ENCODE measurements around the gene DNAH17. TPM values are rescaled to one million over a fixed set of nuclear protein-coding genes. Genes with fewer than 3 reads are reported as not detected.
A peak's percentile ranks its signal among the peaks of the same experiment; 100 is the strongest.

Gene DNAH17
- total and polyA plus RNA-seq, 2 of the 8 experiments (the other 6 are each of a cell fraction or from before 2014, with no cell fraction given) = 0.14 to 0.67 TPM

DNA sequence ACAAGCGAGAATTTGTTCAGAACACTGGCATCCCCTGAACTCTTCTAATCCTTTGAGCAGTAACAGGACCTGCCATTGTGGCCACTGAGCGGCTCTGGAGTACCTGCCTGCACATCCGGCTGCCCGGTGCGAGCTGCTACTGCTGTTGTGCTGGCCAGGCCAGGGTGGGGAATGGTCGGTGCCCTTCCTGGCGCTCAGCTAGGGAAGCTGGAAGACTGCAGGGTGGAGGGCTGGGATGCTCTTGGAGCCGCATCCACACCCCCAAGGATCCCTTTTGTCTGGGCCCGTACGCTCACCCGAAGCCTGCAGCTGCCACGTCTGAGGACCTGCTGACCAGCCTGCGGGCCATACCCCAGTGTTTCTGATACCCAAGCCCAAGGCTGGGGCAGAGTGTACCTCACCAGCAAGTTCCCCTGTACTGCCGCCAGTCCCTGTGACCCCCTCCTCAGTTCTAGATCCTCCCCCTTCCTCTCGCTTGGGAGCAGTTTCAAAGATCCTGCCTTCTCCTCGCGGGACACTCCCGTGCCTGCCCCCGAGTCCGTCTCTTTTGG, 149.1 kb downstream of the DNAH17 start:
- no peak overlapping the region for H2BK5ac ChIP-seq (ENCODE audit: low read depth, low read length)
- H3K79me2 ChIP-seq (ENCODE audit: control insufficient read depth in 1 of 2, insufficient read depth in 2 of 2, low read length in 2 of 2) = peaks cover 0 to under 1% of the 10 kb centered on the region in 2 experiments; a peak in 1 of 4 replicates
- no peak overlapping the region for H2AK5ac ChIP-seq (ENCODE audit: low read depth, low read length)
- no peak overlapping the region for H3K4me3 ChIP-seq (ENCODE audit: extremely low read depth in 1 of 4, insufficient read depth in 2 of 4, low read depth in 3 of 4, low read length in 4 of 4)
- H4K5ac ChIP-seq (ENCODE audit: insufficient read length, low read depth, low read length) = no peak overlapping the region
- no peak overlapping the region for H3K18ac ChIP-seq (ENCODE audit: extremely low read depth, low read length)
- H3K56ac ChIP-seq (replicated peaks; ENCODE audit: insufficient read length, low read depth, low read length) = no peak overlapping the region
- H3K79me1 ChIP-seq (ENCODE audit: low read depth, low read length) = no peaks in the 10 kb centered on the region
- no peak overlapping the region for H3K27ac ChIP-seq (ENCODE audit: low read depth, low read length)
- H3K23ac ChIP-seq (ENCODE audit: insufficient read length) = no peak overlapping the region
- POLR2A ChIA-PET (ENCODE audit: partially characterized antibody) = interaction anchor here (0.6 to 1.6 kb wide), 4 partner anchors 62 to 744 kb away, joined by 3 to 4 read pairs (median 3); partner anchors contain the start of gene USP36
- H4K20me1 ChIP-seq (replicated peaks in 1 of 2; ENCODE audit: control insufficient read depth in 1 of 2, insufficient read depth in 2 of 2, low read length in 2 of 2) = peaks cover 2 to 3% of the 10 kb centered on the region in 2 experiments
- no peaks in the 10 kb centered on the region for H3K27me3 ChIP-seq (replicated peaks in 1 of 4; ENCODE audit: control insufficient read depth in 3 of 4, extremely low read depth in 1 of 4, insufficient read depth in 3 of 4, low read length in 3 of 4)
- H4K91ac ChIP-seq (replicated peaks; ENCODE audit: insufficient read length, low read length) = no peak overlapping the region
- CTCF ChIA-PET (ENCODE audit: partially characterized antibody) = interaction anchor here (0.8 to 13.7 kb wide), 5 partner anchors 9 to 191 kb away, joined by 3 to 257 read pairs (median 4); partner anchors contain the start of gene SOCS3
- H3K4ac ChIP-seq (replicated peaks; ENCODE audit: insufficient read length, low read depth, low read length) = no peak overlapping the region
- no peak overlapping the region for H2BK15ac ChIP-seq (ENCODE audit: low read length)
- no peak overlapping the region for H2AFZ ChIP-seq (ENCODE audit: low read length)
- H2BK12ac ChIP-seq (ENCODE audit: low read depth, low read length) = no peak overlapping the region
- H3K4me2 ChIP-seq (ENCODE audit: insufficient read depth in 1 of 2, low read depth in 2 of 2, low read length in 2 of 2) = no peak overlapping the region
- peak overlapping the region; percentile 14; the same call in 1 of the 2 replicates for H4K8ac ChIP-seq (ENCODE audit: extremely low read depth, insufficient read depth, low read length)
- FAIRE-seq (no peak), DNase-seq (ENCODE audit: low read depth in 1 of 2, low spot score in 2 of 2) (no peak)
- no peak overlapping the region for H2BK120ac ChIP-seq (replicated peaks; ENCODE audit: low read depth, low read length)
- H2BK20ac ChIP-seq (ENCODE audit: low read length) = no peak overlapping the region
- H3K23me2 ChIP-seq (ENCODE audit: low read depth, low read length) = no peaks in the 10 kb centered on the region; the same call in 1 of the 2 replicates
- 96% methylated on average over 20 of the region's 20 CpGs; no CpG with 5 or more reads in 1 of the 2 experiments for WGBS, 2 experiments (ENCODE audit: extremely low coverage in 1 of 2, insufficient coverage in 1 of 2, insufficient read length in 1 of 2, insufficient replicate concordance in 2 of 2, low coverage in 1 of 2, low lambda C conversion rate in 2 of 2, missing lambda C conversion rate in 1 of 2)
- no peaks in the 10 kb centered on the region for H3K9me3 ChIP-seq (ENCODE audit: insufficient read depth in 2 of 2, low read depth in 1 of 2, low read length in 1 of 2)
- no peak overlapping the region; a peak in 1 of 7 replicates for H3K9ac ChIP-seq (replicated peaks in 1 of 4; ENCODE audit: extremely low read depth in 1 of 4, low read depth in 3 of 4, low read length in 3 of 4)
- H3K14ac ChIP-seq (ENCODE audit: insufficient read length) = no peak overlapping the region
- peaks cover 0 to 14% (median 9%) of the 10 kb centered on the region in 4 experiments; a peak in 5 of 7 replicates for H3K4me1 ChIP-seq (replicated peaks in 1 of 4; ENCODE audit: control insufficient read depth in 3 of 4, insufficient read depth in 4 of 4, low read length in 3 of 4)
- peaks cover 9 to 24% (median 22%) of the 10 kb centered on the region in 4 experiments; a peak in 6 of 8 replicates for H3K36me3 ChIP-seq (ENCODE audit: control insufficient read depth in 2 of 4, insufficient read depth in 4 of 4, low read length in 3 of 4)
- TF ChIP-seq CHD1 (IDR thresholded peaks at IDR 0.05; ENCODE audit: low read depth, low read length) (no peak), SIRT6 (IDR thresholded peaks at IDR 0.05; ENCODE audit: low read length) (no peak), SUZ12 (IDR thresholded peaks at IDR 0.05; ENCODE audit: low read length) (no peak), NRF1 (IDR thresholded peaks at IDR 0.05; ENCODE audit: low read depth, low read length) (no peak), TCF12 (IDR thresholded peaks at IDR 0.05; ENCODE audit: low read depth, low read length) (no peak), RAD21 (IDR thresholded peaks at IDR 0.05 in 1 of 2, conservative IDR thresholded peaks at IDR 0.05 in 1 of 2; ENCODE audit: low read depth in 2 of 2, low read length in 2 of 2) (no peak), TBP (IDR thresholded peaks at IDR 0.05; ENCODE audit: low read depth, low read length) (no peak), TEAD4 (IDR thresholded peaks at IDR 0.05; ENCODE audit: low read depth, low read length) (no peak), RFX5 (IDR thresholded peaks at IDR 0.05; ENCODE audit: borderline replicate concordance, low read depth, low read length) (no peak), MAFK (IDR thresholded peaks at IDR 0.05; ENCODE audit: low read depth, low read length) (no peak), GABPA (IDR thresholded peaks at IDR 0.05; ENCODE audit: borderline replicate concordance, insufficient read depth, low read length) (no peak), POLR2A (IDR thresholded peaks at IDR 0.05; ENCODE audit: control extremely low read depth in 1 of 2, low read depth in 2 of 2, low read length in 2 of 2) (no peak)
- TF ChIP-seq, protein P1, sequence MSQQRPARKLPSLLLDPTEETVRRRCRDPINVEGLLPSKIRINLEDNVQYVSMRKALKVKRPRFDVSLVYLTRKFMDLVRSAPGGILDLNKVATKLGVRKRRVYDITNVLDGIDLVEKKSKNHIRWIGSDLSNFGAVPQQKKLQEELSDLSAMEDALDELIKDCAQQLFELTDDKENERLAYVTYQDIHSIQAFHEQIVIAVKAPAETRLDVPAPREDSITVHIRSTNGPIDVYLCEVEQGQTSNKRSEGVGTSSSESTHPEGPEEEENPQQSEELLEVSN (IDR thresholded peaks at IDR 0.05) = no peak
